K562 (cell line): ENCODE data around the gene TMEM273. TPM values are rescaled to one million over a fixed set of nuclear protein-coding genes. Genes with fewer than 3 reads are reported as not detected.

Source experiments
- CUX1 ChIP-seq: fragments of 200-800 bp; sonication (Bioruptor generic); IDR thresholded peaks from 2 replicates; pipeline ENCODE4 v1.6.1; 2016; ENCODE audit warnings: missing genetic modification characterization, missing compliant biosample characterization
- FOXA1 ChIP-seq: fragments of 450-650 bp; IDR thresholded peaks from 2 replicates; pipeline ENCODE4 v1.6.1; 2016; ENCODE audit warnings: mild to moderate bottlenecking, borderline replicate concordance
- NFE2L1 ChIP-seq: fragments of 450-650 bp; IDR thresholded peaks from 2 replicates; pipeline ENCODE4 v1.6.1; 2016; ENCODE audit warnings: missing genetic modification characterization, low read depth, mild to moderate bottlenecking, missing compliant biosample characterization, moderate library complexity, borderline replicate concordance
- NFRKB ChIP-seq: fragments of 450-650 bp; IDR thresholded peaks from 2 replicates; pipeline ENCODE4 v1.6.1; 2016; ENCODE audit warnings: low read depth
- PCBP2 ChIP-seq: fragments of 200-400 bp; formaldehyde crosslinking; IDR thresholded peaks from 2 replicates; pipeline ENCODE4 v1.6.1; 2018; ENCODE audit warnings: low read length, low read depth, mild to moderate bottlenecking, moderate library complexity; ENCODE audit not compliant: poor library complexity, severe bottlenecking
- POLR3A ChIP-seq: IDR thresholded peaks from 2 replicates; pipeline ENCODE4 v1.6.1; 2011; ENCODE audit warnings: borderline replicate concordance, mild to moderate bottlenecking, moderate library complexity; ENCODE audit not compliant: insufficient read length, insufficient read depth; ENCODE audit errors: extremely low read depth
- PURB ChIP-seq: sonication (generic); formaldehyde crosslinking; IDR thresholded peaks from 2 replicates; pipeline ENCODE4 v1.9.0; 2021; ENCODE audit warnings: low read depth, mild to moderate bottlenecking, missing genetic modification reagents
- RBBP5 ChIP-seq: fragments of 200-600 bp; sonication (generic); IDR thresholded peaks from 2 replicates; pipeline ENCODE4 v1.6.1; 2012; ENCODE audit warnings: borderline replicate concordance, mild to moderate bottlenecking, low read length, control low read depth, inconsistent platforms; ENCODE audit not compliant: insufficient read depth, poor library complexity, severe bottlenecking
- RUNX1 ChIP-seq: sonication (generic); IDR thresholded peaks from 2 replicates; pipeline ENCODE4 v1.6.1; 2016; ENCODE audit warnings: antibody characterized with exemption, low read depth
- SETDB1 ChIP-seq: IDR thresholded peaks from one replicate; pipeline ENCODE4 v1.6.1; 2012; ENCODE audit warnings: low read length, control low read depth, inconsistent platforms
- SMARCA5 ChIP-seq: fragments of 450-650 bp; IDR thresholded peaks from 2 replicates; pipeline ENCODE4 v1.6.1; 2016
- TBL1XR1 ChIP-seq, 2 experiments: IDR thresholded peaks; 2 replicates each; pipeline ENCODE4 v1.6.1; 2012; ENCODE audit warnings: improper control_type of control experiment in 2 of 2, low read length in 2 of 2, mild to moderate bottlenecking in 1 of 2
- ZBTB9 ChIP-seq: fragments of 450-650 bp; formaldehyde crosslinking; IDR thresholded peaks from 2 replicates; pipeline ENCODE4 v1.4.0; 2020; ENCODE audit warnings: mild to moderate bottlenecking, moderate library complexity
- ZC3H4 ChIP-seq: sonication (generic); formaldehyde crosslinking; IDR thresholded peaks from 2 replicates; pipeline ENCODE4 v1.9.0; 2021; ENCODE audit warnings: missing genetic modification reagents, borderline replicate concordance
- ZFP30 ChIP-seq: fragments of 250-450 bp; sonication (Bioruptor Pico); IDR thresholded peaks from 2 replicates; pipeline ENCODE4 v1.8.0; 2022; ENCODE audit warnings: moderate library complexity, mild to moderate bottlenecking, inconsistent platforms, borderline replicate concordance
- ZNF175 ChIP-seq: fragments of 200-800 bp; sonication (Bioruptor generic); IDR thresholded peaks from 2 replicates; pipeline ENCODE4 v1.6.1; 2016; ENCODE audit warnings: low read depth, mild to moderate bottlenecking, missing genetic modification characterization, missing compliant biosample characterization
- ZNF24 ChIP-seq: fragments of 450-650 bp; IDR thresholded peaks from 2 replicates; pipeline ENCODE4 v1.6.1; 2016
- ZNF644 ChIP-seq: fragments of 200-800 bp; sonication (Bioruptor generic); IDR thresholded peaks from 2 replicates; pipeline ENCODE4 v1.6.1; 2016; ENCODE audit warnings: low read depth, missing genetic modification characterization, missing compliant biosample characterization
- ZNF699 ChIP-seq: fragments of 250-450 bp; sonication (Bioruptor Pico); IDR thresholded peaks from 2 replicates; pipeline ENCODE4 v1.8.0; 2021; ENCODE audit warnings: mild to moderate bottlenecking, moderate library complexity; ENCODE audit not compliant: insufficient replicate concordance
- ZNF740 ChIP-seq, 3 experiments: fragments of 200-800 bp in 1 of 3; sonication (Bioruptor generic) in 1 of 3; sonication (generic) in 1 of 3; formaldehyde crosslinking in 1 of 3; IDR thresholded peaks; 2 replicates each; pipeline versions ENCODE4 v1.6.1 to v1.8.0; 2016 to 2022; ENCODE audit warnings: mild to moderate bottlenecking in 2 of 3, missing compliant biosample characterization in 2 of 3, missing genetic modification characterization in 2 of 3, missing genetic modification reagents in 1 of 3
- polyA plus RNA-seq, 8 experiments: library from polyadenylated mRNA; depleted of rRNA in 4 of 8; stranded (reverse) in 5 of 8; unstranded in 3 of 8; fragments of >200 nt; fragmentation: Nextera tagmentation in 2 of 8; fragmentation: Illumina TruSeq in 1 of 8; extraction: Ambion mirVana in 2 of 8; extraction: Trizol in 1 of 8; gene quantifications; 2 replicates each; pipeline versions ENCODE4 v1.2.1 to v1.2.3, GENCODE V29; 2011 to 2014; ENCODE audit warnings: inconsistent platforms in 1 of 8, missing spikeins in 1 of 8
- total RNA-seq, 7 experiments: library from RNA; depleted of rRNA in 6 of 7; stranded (reverse); fragments of >200 nt in 6 of 7; fragmentation: Illumina TruSeq in 2 of 7; extraction: Trizol in 2 of 7; gene quantifications; 2 replicates each; pipeline versions ENCODE4 v1.2.1 to v1.2.3, GENCODE V29; 2011 to 2021; ENCODE audit warnings: low replicate concordance in 1 of 7

Gene TMEM273
- total and polyA plus RNA-seq, 9 of the 15 experiments (the other 6 are each of a cell fraction or from before 2014, with no cell fraction given) = 39.2 to 131 (median 95.6) TPM

GRCh38 chr10:49225218-49225876 lies 37.2 kb upstream of the TMEM273 start (continued):
- TF ChIP-seq ZBTB9 (CRISPR knock-in tag) (peak; percentile 58; the same call in 1 of the 2 replicates), RUNX1 (no peak), FOXA1 (no peak), ZNF175 (CRISPR knock-in tag) (peak; percentile 96), POLR3A (no peak), CUX1 (no peak), ZNF24 (no peak), RBBP5 (peak; percentile 59), ZNF644 (tag) (no peak), ZC3H4 (CRISPR knock-in tag) (no peak), ZFP30 (CRISPR knock-in tag) (no peak), ZNF740 (CRISPR knock-in tag; IDR thresholded peaks at IDR 0.05) (no peak), ZNF740 (tag; IDR thresholded peaks at IDR 0.05) (peak in 1 of 2 experiments; percentile 35; a peak in 1 of 4 replicates), SETDB1 (no peak), ZNF699 (no peak), PURB (CRISPR knock-in tag) (no peak), NFE2L1 (no peak), SMARCA5 (no peak), TBL1XR1 (IDR thresholded peaks at IDR 0.05; ENCODE audit: low read length in 2 of 2) (peak in 1 of 2 experiments; percentile 64; a peak in 1 of 4 replicates), NFRKB (no peak; the same call in 1 of the 2 replicates), PCBP2 (no peak)
